SK-N-SH (cell line): ENCODE results near the gene FBXO4. TPM values are rescaled to one million over a fixed set of nuclear protein-coding genes. Genes with fewer than 3 reads are reported as not detected.

Experiments
- CTCF ChIA-PET: fragments of 300-600, 350-600 bp; formaldehyde crosslinking; extraction: SDS; loops from one replicate; lab custom pipeline; 2021; lab: Yijun Ruan, JAX
- POLR2A ChIA-PET: fragments of 350-600 bp; sonication (Branson Sonifier 250); formaldehyde crosslinking; extraction: SDS; loops from one replicate; lab custom pipeline; 2020; ENCODE audit warnings: antibody characterized with exemption, inconsistent platforms; lab: Yijun Ruan, JAX
- DNase-seq: peaks from one replicate; pipeline ENCODE4 v3.0.0; 2012
- H2AFZ ChIP-seq: fragments of 200-600 bp; sonication (generic); 2 replicates; pipeline ENCODE4 v1.8.1; 2016; ENCODE audit warnings: antibody characterized with exemption, mild to moderate bottlenecking, low read depth
- H3F3A ChIP-seq: fragments of 200-600 bp; sonication (generic); replicated peaks from 2 replicates; pipeline ENCODE3; 2016; ENCODE audit warnings: antibody characterized with exemption, mild to moderate bottlenecking; ENCODE audit not compliant: insufficient read depth
- H3K27ac ChIP-seq, 2 experiments: fragments of 200-500 bp in 1 of 2; fragments of 200-600 bp in 1 of 2; sonication (Bioruptor generic) in 1 of 2; sonication (generic), shearing (Covaris generic) in 1 of 2; 2 replicates each; pipeline versions ENCODE4 v1.5.1 to v1.6.1; 2014 to 2016; ENCODE audit warnings: low read depth in 2 of 2, inconsistent platforms in 1 of 2, low read length in 1 of 2, mild to moderate bottlenecking in 1 of 2, mixed read lengths in 1 of 2
- H3K27me3 ChIP-seq: fragments of 200-600 bp; sonication (generic), shearing (Covaris generic); 2 replicates; pipeline ENCODE4 v1.6.1; 2016; ENCODE audit warnings: mixed run types; ENCODE audit not compliant: insufficient read depth
- H3K36me3 ChIP-seq, 2 experiments: fragments of 200-500 bp in 1 of 2; fragments of 200-600 bp in 1 of 2; sonication (Bioruptor generic) in 1 of 2; sonication (generic) in 1 of 2; replicated peaks in 1 of 2; 2 replicates each; pipeline versions ENCODE3 to v1.5.1; 2014 to 2016; ENCODE audit warnings: low read length in 1 of 2, mild to moderate bottlenecking in 1 of 2; ENCODE audit not compliant: insufficient read depth in 2 of 2, control insufficient read depth in 1 of 2
- H3K4me1 ChIP-seq, 2 experiments: fragments of 200-500 bp in 1 of 2; fragments of 200-600 bp in 1 of 2; sonication (Bioruptor generic) in 1 of 2; sonication (generic), shearing (Covaris generic) in 1 of 2; 2 replicates each; pipeline versions ENCODE4 v1.5.1 to v1.6.1; 2014 to 2016; ENCODE audit warnings: low read depth in 1 of 2, low read length in 1 of 2, mixed run types in 1 of 2; ENCODE audit not compliant: insufficient read depth in 2 of 2, control insufficient read depth in 1 of 2
- H3K4me2 ChIP-seq: fragments of 200-600 bp; sonication (generic), shearing (Covaris generic); 2 replicates; pipeline ENCODE4 v1.6.1; 2017; ENCODE audit warnings: mixed run types
- H3K4me3 ChIP-seq, 2 experiments: fragments of 200-500 bp in 1 of 2; fragments of 200-600 bp in 1 of 2; sonication (Bioruptor generic) in 1 of 2; sonication (generic), shearing (Covaris generic) in 1 of 2; 2 replicates each; pipeline versions ENCODE4 v1.5.1 to v1.8.1; 2014 to 2016; ENCODE audit warnings: low read depth in 2 of 2, inconsistent platforms in 1 of 2, low read length in 1 of 2, mild to moderate bottlenecking in 1 of 2, mixed read lengths in 1 of 2, moderate library complexity in 1 of 2
- H3K79me2 ChIP-seq: fragments of 200-600 bp; sonication (generic); 2 replicates; pipeline ENCODE4 v1.8.1; 2017; ENCODE audit warnings: mild to moderate bottlenecking; ENCODE audit not compliant: insufficient read depth
- H3K9ac ChIP-seq: fragments of 200-600 bp; sonication (generic); 2 replicates; pipeline ENCODE4 v1.6.1; 2017; ENCODE audit warnings: mixed run types
- H3K9me2 ChIP-seq: fragments of 200-600 bp; sonication (generic); 2 replicates; pipeline ENCODE4 v1.6.1; 2017; ENCODE audit warnings: mixed run types
- H3K9me3 ChIP-seq: fragments of 200-600 bp; sonication (generic); 2 replicates; pipeline ENCODE4 v1.6.1; 2017; ENCODE audit warnings: mixed run types, mild to moderate bottlenecking, moderate library complexity
- H4K20me1 ChIP-seq: fragments of 200-600 bp; sonication (generic); 2 replicates; pipeline ENCODE4 v1.6.1; 2017; ENCODE audit warnings: mild to moderate bottlenecking, mixed run types; ENCODE audit not compliant: insufficient read depth
- CHD2 ChIP-seq: fragments of 150-350 bp; IDR thresholded peaks from 2 replicates; pipeline ENCODE4 v1.6.1; 2018; ENCODE audit warnings: low read length; ENCODE audit not compliant: partially characterized antibody
- EP300 ChIP-seq, 2 experiments: IDR thresholded peaks; 2 replicates each; pipeline versions ENCODE4 v1.4.0 to v1.6.1; 2012; ENCODE audit warnings: borderline replicate concordance in 1 of 2, low read depth in 1 of 2, low read length in 1 of 2
- FOXM1 ChIP-seq: IDR thresholded peaks from 2 replicates; pipeline ENCODE4 v1.4.0; 2012; ENCODE audit warnings: low read depth, mild to moderate bottlenecking
- GABPA ChIP-seq: IDR thresholded peaks from 2 replicates; pipeline ENCODE4 v1.4.0; 2012; ENCODE audit warnings: low read depth, mild to moderate bottlenecking
- MEF2A ChIP-seq: IDR thresholded peaks from 2 replicates; pipeline ENCODE4 v1.4.0; 2012; ENCODE audit warnings: low read depth, borderline replicate concordance
- MXI1 ChIP-seq: IDR thresholded peaks from 2 replicates; pipeline ENCODE4 v1.6.1; 2012; ENCODE audit warnings: mild to moderate bottlenecking, low read depth, low read length, improper control_type of control experiment
- RCOR1 ChIP-seq: fragments of 150-350 bp; IDR thresholded peaks from 2 replicates; pipeline ENCODE4 v1.6.1; 2017; ENCODE audit warnings: antibody characterized with exemption, low read length
- RFX5 ChIP-seq: IDR thresholded peaks from 2 replicates; pipeline ENCODE4 v1.6.1; 2012; ENCODE audit warnings: mild to moderate bottlenecking, improper control_type of control experiment, low read length
- TAF1 ChIP-seq: IDR thresholded peaks from 2 replicates; pipeline ENCODE4 v1.6.1; 2012; ENCODE audit warnings: low read depth, mild to moderate bottlenecking, low read length, moderate library complexity, borderline replicate concordance
- TEAD4 ChIP-seq: IDR thresholded peaks from 2 replicates; pipeline ENCODE4 v1.4.0; 2012; ENCODE audit warnings: mild to moderate bottlenecking, borderline replicate concordance; ENCODE audit not compliant: insufficient read depth
- WGBS: methylation state at CpG from one replicate; pipeline ENCODE4 v1.1.6; 2017; ENCODE audit warnings: low lambda C conversion rate; 5-methylcytosine and 5-hydroxymethylcytosine counted together
- polyA plus RNA-seq, 3 experiments: library from polyadenylated mRNA; depleted of rRNA; stranded (reverse); fragments of >200 nt; gene quantifications; 2 replicates each; pipeline ENCODE4 v1.2.3, GENCODE V29; 2012
- TF ChIP-seq, protein P1 (sequence below): IDR thresholded peaks from 2 replicates; pipeline ENCODE4 v1.4.0; 2012; ENCODE audit warnings: low read depth, borderline replicate concordance
- TF ChIP-seq, protein P2 (sequence below): IDR thresholded peaks from 2 replicates; pipeline ENCODE4 v1.6.1; 2012; ENCODE audit warnings: mild to moderate bottlenecking, low read depth, low read length, moderate library complexity
- TF ChIP-seq, protein P3 (sequence below): IDR thresholded peaks from 2 replicates; pipeline ENCODE4 v1.4.0; 2012; ENCODE audit warnings: low read depth

Gene FBXO4
- polyA plus RNA-seq, 1 of the 3 experiments (the other 2 are of a cell fraction): 2.9 TPM

DNA sequence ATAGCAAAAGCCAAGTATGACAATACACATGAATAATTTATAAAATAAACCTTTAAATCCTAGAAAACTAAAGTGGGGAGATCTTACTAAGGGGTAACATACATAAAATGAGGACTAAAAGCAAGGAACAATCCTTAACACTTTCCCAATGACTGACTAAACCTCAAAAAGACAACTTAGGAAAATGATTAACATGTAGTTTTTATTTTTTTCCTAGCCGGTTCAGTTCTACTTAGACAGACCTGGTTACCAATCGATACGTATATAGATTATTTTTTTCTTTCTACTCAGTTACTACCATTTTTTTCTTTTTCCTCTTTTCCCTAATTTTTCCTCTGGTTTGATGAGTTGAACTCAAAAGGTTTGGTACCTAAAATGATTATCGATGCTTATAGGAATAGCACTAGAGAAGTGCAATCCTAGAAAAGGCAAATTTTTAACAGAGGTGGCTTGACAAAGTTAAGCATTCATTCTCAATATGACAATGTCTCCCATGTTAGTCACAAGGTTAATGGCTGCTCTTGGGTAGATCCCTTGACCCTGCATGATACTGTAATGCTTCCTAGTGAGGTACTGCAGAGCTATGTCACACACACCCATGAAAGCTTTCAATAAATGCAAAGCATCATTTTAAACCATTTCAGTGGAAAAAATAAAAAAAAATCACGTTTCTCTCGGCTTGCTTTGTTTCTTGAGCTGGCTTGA, 41.5 kb downstream of the FBXO4 start:
- WGBS: 35% methylated on average over 6 of the region's 6 CpGs
- H2AFZ ChIP-seq: no peak overlapping the region
- CTCF ChIA-PET: no interaction called here
- H3K27ac ChIP-seq: no peak overlapping the region
- no peak overlapping the region for H3K4me2 ChIP-seq
- H3K79me2 ChIP-seq: no peaks in the 10 kb centered on the region
- no peak overlapping the region for H3K9ac ChIP-seq
- H3K9me3 ChIP-seq: no peaks in the 10 kb centered on the region
- H3K4me1 ChIP-seq: no peaks in the 10 kb centered on the region
- H3F3A ChIP-seq: no peaks in the 10 kb centered on the region
- POLR2A ChIA-PET: interaction anchor here (0.7 kb wide), 1 partner anchor 18 kb away, joined by 3 read pairs; no protein-coding TSS in a partner anchor
- H4K20me1 ChIP-seq: no peaks in the 10 kb centered on the region
- H3K27me3 ChIP-seq: no peaks in the 10 kb centered on the region
- no peak for DNase-seq
- H3K9me2 ChIP-seq: no peaks in the 10 kb centered on the region
- H3K4me3 ChIP-seq: no peak overlapping the region
- no peaks in the 10 kb centered on the region for H3K36me3 ChIP-seq
- TF ChIP-seq, protein P1, sequence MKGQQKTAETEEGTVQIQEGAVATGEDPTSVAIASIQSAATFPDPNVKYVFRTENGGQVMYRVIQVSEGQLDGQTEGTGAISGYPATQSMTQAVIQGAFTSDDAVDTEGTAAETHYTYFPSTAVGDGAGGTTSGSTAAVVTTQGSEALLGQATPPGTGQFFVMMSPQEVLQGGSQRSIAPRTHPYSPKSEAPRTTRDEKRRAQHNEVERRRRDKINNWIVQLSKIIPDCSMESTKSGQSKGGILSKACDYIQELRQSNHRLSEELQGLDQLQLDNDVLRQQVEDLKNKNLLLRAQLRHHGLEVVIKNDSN: no peak
- no peak for TF ChIP-seq FOXM1
- no peak for TF ChIP-seq RCOR1
- TF ChIP-seq TAF1: no peak
- TF ChIP-seq, protein P2, sequence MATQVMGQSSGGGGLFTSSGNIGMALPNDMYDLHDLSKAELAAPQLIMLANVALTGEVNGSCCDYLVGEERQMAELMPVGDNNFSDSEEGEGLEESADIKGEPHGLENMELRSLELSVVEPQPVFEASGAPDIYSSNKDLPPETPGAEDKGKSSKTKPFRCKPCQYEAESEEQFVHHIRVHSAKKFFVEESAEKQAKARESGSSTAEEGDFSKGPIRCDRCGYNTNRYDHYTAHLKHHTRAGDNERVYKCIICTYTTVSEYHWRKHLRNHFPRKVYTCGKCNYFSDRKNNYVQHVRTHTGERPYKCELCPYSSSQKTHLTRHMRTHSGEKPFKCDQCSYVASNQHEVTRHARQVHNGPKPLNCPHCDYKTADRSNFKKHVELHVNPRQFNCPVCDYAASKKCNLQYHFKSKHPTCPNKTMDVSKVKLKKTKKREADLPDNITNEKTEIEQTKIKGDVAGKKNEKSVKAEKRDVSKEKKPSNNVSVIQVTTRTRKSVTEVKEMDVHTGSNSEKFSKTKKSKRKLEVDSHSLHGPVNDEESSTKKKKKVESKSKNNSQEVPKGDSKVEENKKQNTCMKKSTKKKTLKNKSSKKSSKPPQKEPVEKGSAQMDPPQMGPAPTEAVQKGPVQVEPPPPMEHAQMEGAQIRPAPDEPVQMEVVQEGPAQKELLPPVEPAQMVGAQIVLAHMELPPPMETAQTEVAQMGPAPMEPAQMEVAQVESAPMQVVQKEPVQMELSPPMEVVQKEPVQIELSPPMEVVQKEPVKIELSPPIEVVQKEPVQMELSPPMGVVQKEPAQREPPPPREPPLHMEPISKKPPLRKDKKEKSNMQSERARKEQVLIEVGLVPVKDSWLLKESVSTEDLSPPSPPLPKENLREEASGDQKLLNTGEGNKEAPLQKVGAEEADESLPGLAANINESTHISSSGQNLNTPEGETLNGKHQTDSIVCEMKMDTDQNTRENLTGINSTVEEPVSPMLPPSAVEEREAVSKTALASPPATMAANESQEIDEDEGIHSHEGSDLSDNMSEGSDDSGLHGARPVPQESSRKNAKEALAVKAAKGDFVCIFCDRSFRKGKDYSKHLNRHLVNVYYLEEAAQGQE: no peak
- no peak for TF ChIP-seq MEF2A
- no peak for TF ChIP-seq GABPA
- TF ChIP-seq MXI1: no peak
- no peak for TF ChIP-seq CHD2
- no peak for TF ChIP-seq TEAD4
- TF ChIP-seq RFX5: no peak

DNA sequence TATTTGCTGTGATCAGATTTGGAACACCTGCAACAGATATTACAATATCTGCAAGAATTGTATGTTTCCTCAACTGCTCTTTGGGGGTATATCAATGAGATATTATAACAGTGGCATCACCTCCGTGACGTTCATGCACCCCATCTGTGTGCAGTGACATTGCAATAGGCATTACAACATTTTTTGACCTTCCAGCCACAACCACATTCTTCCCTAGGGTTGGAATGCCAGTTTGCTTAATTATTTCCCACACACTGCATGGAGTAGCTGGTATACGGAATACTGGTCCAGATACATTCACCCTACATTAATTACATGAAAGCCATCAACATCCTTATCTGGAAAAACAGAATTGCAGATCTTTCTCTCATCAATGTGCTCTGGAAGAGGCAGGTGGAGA, 42.3 kb downstream of the FBXO4 start:
- H3F3A ChIP-seq: no peaks in the 10 kb centered on the region
- H3K27ac ChIP-seq: no peak overlapping the region
- ChIA-PET CTCF (interaction anchor here (0.8 kb wide), 1 partner anchor 100 kb away, joined by 3 read pairs; no protein-coding TSS in a partner anchor), POLR2A (interaction anchor here (0.7 kb wide), 1 partner anchor 17 kb away, joined by 3 read pairs; no protein-coding TSS in a partner anchor)
- no peak overlapping the region for H3K4me3 ChIP-seq
- H3K27me3 ChIP-seq: no peaks in the 10 kb centered on the region
- H3K79me2 ChIP-seq: no peaks in the 10 kb centered on the region
- H3K4me2 ChIP-seq: no peak overlapping the region
- no peaks in the 10 kb centered on the region for H4K20me1 ChIP-seq
- no peaks in the 10 kb centered on the region for H3K9me3 ChIP-seq
- no peak overlapping the region for H3K9ac ChIP-seq
- no peak for DNase-seq
- no peak overlapping the region for H2AFZ ChIP-seq
- no peak for TF ChIP-seq MXI1
- no peak for TF ChIP-seq EP300 (IDR thresholded peaks at IDR 0.05; ENCODE audit: borderline replicate concordance in 1 of 2, low read depth in 1 of 2, low read length in 1 of 2)
- no peak for TF ChIP-seq CHD2
- TF ChIP-seq TAF1: no peak
- TF ChIP-seq, protein P3, sequence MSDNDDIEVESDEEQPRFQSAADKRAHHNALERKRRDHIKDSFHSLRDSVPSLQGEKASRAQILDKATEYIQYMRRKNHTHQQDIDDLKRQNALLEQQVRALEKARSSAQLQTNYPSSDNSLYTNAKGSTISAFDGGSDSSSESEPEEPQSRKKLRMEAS: no peak
- H3K36me3 ChIP-seq: no peaks in the 10 kb centered on the region
- WGBS: 0% methylated on average over 3 of the region's 3 CpGs
- no peaks in the 10 kb centered on the region for H3K9me2 ChIP-seq
- no peaks in the 10 kb centered on the region for H3K4me1 ChIP-seq
